HEK293T (cell line): Measurements from ENCODE around the gene SLC25A20.

Experiments used
- FOXK2 ChIP-seq: fragments of 450-650 bp; IDR thresholded peaks from 2 replicates; pipeline ENCODE4 v1.6.1; 2016; ENCODE audit warnings: mild to moderate bottlenecking
- NFRKB ChIP-seq: fragments of 450-650 bp; IDR thresholded peaks from 2 replicates; pipeline ENCODE4 v1.6.1; 2016; ENCODE audit warnings: mild to moderate bottlenecking, moderate library complexity

DNA sequence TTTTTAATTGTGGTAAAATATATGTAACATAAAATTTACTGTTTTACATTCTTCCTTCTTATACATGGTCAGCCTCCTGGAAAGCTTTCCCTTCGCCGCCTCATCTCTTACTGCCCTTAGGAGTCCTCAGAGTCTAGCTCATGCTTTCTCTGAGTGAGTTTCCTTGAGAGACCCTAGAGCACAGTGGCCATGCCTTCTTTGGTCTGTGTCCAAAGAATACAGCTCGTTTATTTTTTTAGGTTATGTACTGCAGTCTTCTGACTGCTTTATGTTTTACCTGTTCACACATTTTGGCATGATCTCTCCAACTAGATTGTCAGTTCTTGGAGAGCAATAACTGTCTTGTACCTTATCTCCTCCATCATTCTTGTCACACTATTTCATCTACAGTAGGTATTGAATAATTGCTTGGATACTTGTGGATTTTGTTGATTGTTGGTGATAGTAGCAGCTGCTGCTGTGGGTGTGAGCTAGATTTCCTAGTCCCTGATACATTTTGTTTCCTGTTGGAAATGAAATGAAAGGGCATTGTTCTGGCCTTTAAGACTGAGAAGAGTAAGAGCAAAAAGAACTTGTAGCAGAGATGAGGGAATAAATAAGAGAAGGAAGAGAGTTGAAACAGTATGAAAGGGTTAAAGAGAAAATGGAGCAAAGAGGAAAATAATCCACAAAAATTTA, 30.8 kb upstream of the SLC25A20 start:
- TF ChIP-seq NFRKB (no peak), FOXK2 (no peak)
